Kasumi-1 (cell line): Measurements from ENCODE around the gene COX20.

ENCODE experiments used
- DNase-seq, 2 experiments: peaks; one replicate each; lab custom pipeline; 2025; lab: John Stamatoyannopoulos, UW

Gene COX20

DNA sequence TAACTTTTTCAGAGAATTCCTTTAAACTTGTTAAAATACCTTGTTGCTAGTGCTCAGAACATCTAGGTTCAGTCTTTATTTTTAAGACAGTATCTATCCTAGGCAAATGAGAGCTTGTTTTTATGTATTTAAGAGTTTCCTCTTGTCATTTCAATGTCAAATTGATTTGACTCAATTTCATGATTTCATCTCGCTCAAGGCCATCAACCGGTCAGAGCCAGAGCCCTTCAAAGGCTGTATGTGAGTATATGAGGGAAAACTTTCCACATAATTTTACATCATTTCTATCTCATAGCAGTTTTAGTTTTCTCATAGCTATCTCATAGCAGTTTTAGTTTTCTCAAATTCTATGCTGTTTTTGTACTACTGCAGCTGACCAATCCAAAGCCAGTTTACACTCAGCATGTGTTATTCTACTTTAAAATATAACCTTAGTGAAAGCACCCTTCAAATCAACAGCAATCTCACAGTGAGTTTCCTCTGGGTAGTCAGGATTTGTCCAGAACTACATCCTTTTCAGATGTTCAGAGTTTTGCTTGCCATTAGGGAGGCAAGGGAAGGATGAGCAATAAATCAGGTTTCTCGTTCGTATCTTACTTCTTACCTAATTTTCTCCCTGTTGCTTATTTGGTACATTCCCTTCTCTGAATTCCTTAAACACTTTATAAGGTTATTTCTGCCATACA, 16.2 kb downstream of the COX20 start:
- no peak for DNase-seq

- no peak for DNase-seq
These were observed 17.2 kb downstream of the COX20 start for GRCh38 chr1:244852694-244853093.

GRCh38 chr1:244854166-244854565, 18.7 kb downstream of the COX20 start:
- no peak for DNase-seq

GRCh38 chr1:244854865-244855578, 19.6 kb downstream of the COX20 start:
- DNase-seq: peak in 1 of 2 experiments; percentile 29

DNA sequence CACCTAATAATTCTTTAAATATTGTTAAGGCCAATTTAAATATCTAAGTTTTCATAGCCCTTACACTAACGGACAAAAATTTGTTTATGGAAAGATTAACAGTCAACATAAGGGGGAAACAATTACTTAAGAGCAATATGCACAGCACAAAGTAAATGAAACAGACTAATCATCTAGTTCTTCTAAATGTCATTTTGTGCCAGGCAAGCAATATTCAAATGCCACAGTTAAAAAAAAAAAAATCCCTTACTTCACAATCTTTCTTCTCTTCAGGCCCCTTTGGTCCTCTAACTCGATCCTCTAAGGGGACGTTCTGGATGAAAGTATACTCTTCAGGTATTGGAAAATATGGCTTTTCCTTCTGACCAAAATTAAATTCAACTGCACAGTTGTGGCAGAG, 22.3 kb downstream of the COX20 start:
- DNase-seq: no peak

DNA sequence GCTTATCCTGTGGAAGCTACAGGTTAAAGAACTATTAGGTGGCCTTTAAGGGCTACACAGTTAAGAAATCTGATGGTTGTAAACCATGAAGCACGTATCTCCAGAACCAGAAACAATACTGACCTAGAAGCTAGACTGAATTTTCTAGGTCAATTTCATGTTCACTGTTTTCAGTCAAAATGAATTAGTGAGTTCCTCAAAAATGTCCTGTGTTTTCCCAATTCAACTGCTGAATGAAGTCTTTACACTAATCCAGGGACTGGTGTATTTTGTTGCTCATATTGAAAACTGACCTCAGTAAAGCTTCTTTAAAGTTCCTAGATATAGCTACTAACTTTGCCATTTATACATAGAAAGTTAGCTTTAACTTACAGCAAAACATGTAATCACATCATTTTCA, 22.9 kb downstream of the COX20 start:
- DNase-seq: no peak

- no peak for DNase-seq
These were observed 24.6 kb downstream of the COX20 start for GRCh38 chr1:244860078-244860477.

- peak in 1 of 2 experiments; percentile 25 for DNase-seq
These were observed 25.6 kb downstream of the COX20 start for GRCh38 chr1:244860914-244861610.

- DNase-seq: no peak
These were observed 26.2 kb downstream of the COX20 start for GRCh38 chr1:244861683-244862082.

DNA sequence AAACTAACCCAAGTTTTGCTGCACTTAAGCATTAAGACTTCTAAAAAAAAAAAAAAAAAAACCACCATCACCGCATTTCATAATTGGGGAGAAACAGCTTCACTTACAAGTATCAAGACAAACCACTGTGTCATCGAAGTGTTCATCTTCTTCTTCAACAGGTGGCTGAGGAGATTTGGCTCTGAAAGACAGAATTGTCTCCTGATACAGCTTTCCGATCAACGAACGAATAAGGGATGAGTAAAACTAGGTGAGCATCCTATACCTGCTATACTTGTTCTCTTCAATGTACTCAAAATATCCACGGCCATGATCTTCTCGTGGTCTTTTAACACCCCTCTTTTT, 26.9 kb downstream of the COX20 start:
- peak in 1 of 2 experiments; percentile 36 for DNase-seq

GRCh38 chr1:244862699-244863490, 27.4 kb downstream of the COX20 start:
- peak; percentile 73 to 84 for DNase-seq

- DNase-seq: no peak
These were observed 28.2 kb downstream of the COX20 start for GRCh38 chr1:244863491-244864252.

DNA sequence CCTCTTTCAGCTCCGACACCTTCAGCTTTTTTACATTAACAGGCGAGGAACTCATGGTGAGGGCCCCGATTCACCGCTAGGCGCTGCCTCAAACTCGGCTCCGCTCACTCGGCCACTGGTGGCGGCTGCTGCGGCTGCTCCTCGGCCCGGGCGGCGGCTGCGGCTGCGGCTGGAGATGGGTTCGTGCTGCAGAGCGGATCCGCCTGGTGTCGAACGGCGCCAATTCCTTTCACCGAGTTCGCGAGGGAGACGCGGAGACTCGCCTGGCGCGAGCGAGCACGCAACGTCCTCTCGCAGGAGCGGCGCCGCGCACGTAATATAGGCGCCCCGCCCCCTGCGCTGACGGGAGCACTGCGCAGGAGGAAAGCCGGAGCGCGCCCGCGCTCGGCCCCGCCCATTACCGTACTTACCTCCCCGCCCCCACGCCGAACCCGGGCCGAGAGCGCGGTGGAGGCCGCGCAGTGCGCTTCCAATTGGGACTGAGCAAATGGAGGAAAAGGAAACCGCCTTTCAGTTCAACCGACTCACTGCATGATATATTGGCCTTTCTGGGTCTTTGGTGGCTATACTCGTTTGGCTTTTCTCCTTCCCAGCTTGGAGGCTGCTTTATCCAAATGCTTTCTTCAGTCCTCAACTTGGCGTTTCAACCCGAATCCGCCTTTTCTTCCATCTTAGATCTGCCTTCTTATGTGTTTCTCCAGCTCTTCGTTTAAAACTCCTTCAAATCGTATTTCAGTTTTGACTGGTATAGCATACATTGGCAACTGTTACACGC, 29.0 kb downstream of the COX20 start, which contains the start of gene HNRNPU:
Gene HNRNPU, minus strand, starts transcription at position 291 of the 775 bp plus-strand sequence. Its CDS starts 236 bp downstream, at position 55.
- peak; percentile 93 to 95 for DNase-seq

- peak; percentile 75 to 77 for DNase-seq
These were observed 29.5 kb downstream of the COX20 start for GRCh38 chr1:244865028-244865371.

- DNase-seq: no peak
These were observed 30.4 kb downstream of the COX20 start for GRCh38 chr1:244865820-244866219.

DNA sequence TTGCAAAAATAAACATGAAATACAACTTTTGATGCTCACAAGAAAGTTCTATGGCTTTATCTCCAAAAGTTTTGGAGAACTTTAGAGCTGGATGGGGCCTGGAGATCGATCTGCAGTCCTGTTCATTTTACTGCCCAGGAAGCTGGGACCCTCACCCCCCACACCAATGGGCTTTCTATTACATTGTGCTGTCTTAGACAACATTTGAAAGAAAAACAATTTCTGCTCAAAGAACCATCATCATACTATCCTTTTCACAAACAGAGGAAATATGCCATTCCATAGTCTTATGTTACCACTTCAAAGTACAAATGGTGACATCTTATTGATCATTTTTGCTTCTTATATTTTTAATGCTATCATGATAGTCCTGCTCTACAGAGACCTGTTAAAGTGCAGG, 30.9 kb downstream of the COX20 start:
- DNase-seq: no peak

DNA sequence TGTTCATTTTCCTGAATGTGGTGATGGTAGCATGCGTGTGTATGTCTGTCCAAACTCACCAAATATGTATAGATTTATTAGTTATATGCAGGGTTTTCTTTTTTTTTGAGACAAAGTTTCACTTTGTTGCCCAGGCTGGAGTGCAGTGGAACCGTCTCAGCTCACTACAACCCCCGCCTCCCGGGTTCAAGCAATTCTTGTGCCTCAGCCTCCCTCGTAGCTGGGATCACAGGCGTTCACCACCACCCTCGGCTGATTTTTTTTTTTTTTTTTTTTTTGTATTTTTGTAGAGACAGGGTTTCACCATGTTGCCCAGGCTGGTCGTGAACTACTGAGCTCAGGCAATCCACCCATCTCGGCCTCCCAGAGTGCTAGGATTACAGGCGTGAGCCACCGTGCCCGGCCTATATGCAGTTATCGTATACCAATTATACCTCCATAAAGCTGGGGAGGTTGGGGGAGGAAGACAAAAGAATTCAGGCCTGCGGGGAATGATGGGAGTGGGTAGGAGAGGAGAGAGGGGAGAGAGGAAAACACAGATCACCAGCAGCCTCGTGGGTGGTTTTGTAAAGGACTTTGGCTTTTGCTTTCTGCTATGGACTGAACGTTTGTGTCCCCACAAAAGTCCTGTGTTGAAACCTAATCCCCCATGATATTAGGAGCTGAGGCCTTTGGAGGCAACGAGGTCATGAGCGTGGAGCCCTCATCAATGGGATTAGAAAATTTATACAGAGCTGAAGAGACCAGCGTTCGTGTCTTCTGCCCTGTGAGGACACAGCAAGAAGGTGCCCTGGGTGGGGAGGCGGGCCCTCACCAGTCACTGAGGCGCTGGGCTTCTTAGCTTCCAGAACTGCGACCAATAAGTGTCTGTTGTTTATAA, 33.3 kb downstream of the COX20 start:
- no peak for DNase-seq

GRCh38 chr1:244869364-244869827, 33.9 kb downstream of the COX20 start:
- DNase-seq: no peak

DNA sequence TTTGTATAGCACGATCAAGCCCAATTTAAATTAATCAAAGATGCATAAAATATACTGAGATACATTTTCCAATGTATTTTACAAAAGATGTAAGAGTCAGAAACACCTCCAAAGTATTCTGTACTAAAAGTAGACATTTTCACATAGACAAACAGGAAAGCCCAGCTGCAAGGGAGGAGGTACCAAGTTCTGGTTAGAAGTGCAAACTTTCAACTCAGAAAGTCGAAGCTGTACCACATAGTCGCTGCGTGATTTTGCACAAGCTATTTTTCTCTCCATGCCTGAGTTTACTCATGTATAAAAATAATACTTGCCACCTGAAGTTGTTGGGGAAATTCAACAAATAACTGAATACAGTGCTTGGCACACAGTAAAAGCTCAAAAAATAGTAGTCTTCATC, 34.5 kb downstream of the COX20 start:
- DNase-seq: no peak
